HepG2 (cell line): ENCODE results near the gene TDRD6. TPM values are rescaled to one million over a fixed set of nuclear protein-coding genes. Genes with fewer than 3 reads are reported as not detected.

Experiments used
- ATAC-seq: fragments of 200-7000 bp; cut with Tn5 transposase; 3 replicates; pipeline ENCODE4 v1.9.1; 2020; ENCODE audit warnings: mild to moderate bottlenecking, moderate library complexity
- BruUV-seq: library from RNA; stranded (reverse); fragments of 400-500 nt; replicated peaks from 2 replicates; lab custom pipeline; 2021; lab: Mats Ljungman, UMichigan
- CTCF ChIA-PET: fragments of 300-600 bp; formaldehyde crosslinking; extraction: SDS; loops from one replicate; lab custom pipeline; 2021; ENCODE audit warnings: low total read pairs, inconsistent platforms, low intra/inter-chr PET ratio; lab: Yijun Ruan, JAX
- POLR2A ChIA-PET: fragments of 350-600 bp; sonication (Branson Sonifier 250); formaldehyde crosslinking; loops from one replicate; lab custom pipeline; 2020; ENCODE audit warnings: antibody characterized with exemption, inconsistent platforms; lab: Yijun Ruan, JAX
- DNase-seq: peaks from one replicate; pipeline ENCODE4 v3.0.0-alpha.2; 2015; ENCODE audit warnings: low spot score
- FAIRE-seq: peaks from 3 replicates; lab custom pipeline; 2011; peaks lifted over from hg19 to GRCh38; lab: Jason Lieb, UNC
- H2AFZ ChIP-seq: one replicate; pipeline ENCODE4 v1.6.1; 2011; ENCODE audit warnings: low read length, inconsistent platforms
- H3K27ac ChIP-seq: fragments of 300-600 bp; 3 replicates; pipeline ENCODE4 v1.8.0; 2011; ENCODE audit warnings: mixed run types, mild to moderate bottlenecking, mixed read lengths, low read length, inconsistent platforms; ENCODE audit not compliant: insufficient read depth; ENCODE audit errors: extremely low read length
- H3K27me3 ChIP-seq, 2 experiments: fragments of 200-600 bp in 1 of 2; 2 replicates in 1 of 2; 3 replicates in 1 of 2; pipeline versions ENCODE4 v1.6.0 to v1.8.0; 2011; ENCODE audit warnings: low read length in 2 of 2, mild to moderate bottlenecking in 2 of 2, moderate library complexity in 2 of 2, inconsistent platforms in 1 of 2; ENCODE audit not compliant: insufficient read depth in 2 of 2, control insufficient read depth in 1 of 2
- H3K36me3 ChIP-seq, 2 experiments: fragments of 200-600 bp in 1 of 2; replicated peaks in 1 of 2; 2 replicates in 1 of 2; 3 replicates in 1 of 2; pipeline versions ENCODE4 v1.5.1 to v1.8.0; 2011; ENCODE audit warnings: low read length in 2 of 2, inconsistent platforms in 1 of 2; ENCODE audit not compliant: insufficient read depth in 2 of 2, control insufficient read depth in 1 of 2
- H3K4me1 ChIP-seq: 2 replicates; pipeline ENCODE4 v1.5.1; 2012; ENCODE audit warnings: low read length, inconsistent platforms; ENCODE audit not compliant: insufficient read depth
- H3K4me2 ChIP-seq: 2 replicates; pipeline ENCODE4 v1.6.0; 2011; ENCODE audit warnings: low read depth, low read length, inconsistent platforms
- H3K4me3 ChIP-seq, 3 experiments: fragments of 200-600 bp in 1 of 3; sonication (generic), shearing (Covaris generic) in 1 of 3; replicated peaks in 1 of 3; 2 replicates each; pipeline ENCODE4 v1.5.1; 2011 to 2016; ENCODE audit warnings: low read length in 3 of 3, inconsistent platforms in 2 of 3, low read depth in 2 of 3, mild to moderate bottlenecking in 2 of 3, control low read depth in 1 of 3, mixed read lengths in 1 of 3; ENCODE audit not compliant: insufficient read depth in 1 of 3
- H3K79me2 ChIP-seq: one replicate; pipeline ENCODE4 v1.6.1; 2011; ENCODE audit warnings: low read length, inconsistent platforms; ENCODE audit not compliant: insufficient read depth
- H3K9ac ChIP-seq: 2 replicates; pipeline ENCODE4 v1.6.0; 2011; ENCODE audit warnings: mild to moderate bottlenecking, low read depth, low read length, inconsistent platforms; ENCODE audit not compliant: insufficient read depth
- H3K9me3 ChIP-seq: 2 replicates; pipeline ENCODE4 v1.5.1; 2012; ENCODE audit warnings: mild to moderate bottlenecking, low read length
- H4K20me1 ChIP-seq: 2 replicates; pipeline ENCODE4 v1.6.0; 2011; ENCODE audit warnings: inconsistent platforms, mild to moderate bottlenecking, low read length, moderate library complexity; ENCODE audit not compliant: insufficient read depth
- CEBPB ChIP-seq: IDR thresholded peaks from 2 replicates; pipeline ENCODE4 v1.6.1; 2011; ENCODE audit warnings: low read depth, low read length, improper control_type of control experiment, borderline replicate concordance
- CENPT ChIP-seq: sonication (generic); formaldehyde crosslinking; IDR thresholded peaks from 2 replicates; pipeline ENCODE4 v1.8.0; 2022; ENCODE audit warnings: low read depth, mild to moderate bottlenecking, moderate library complexity, missing genetic modification reagents
- CTCF ChIP-seq: sonication (generic); formaldehyde crosslinking; IDR thresholded peaks from 2 replicates; pipeline ENCODE4 v1.5.0; 2020; ENCODE audit warnings: mild to moderate bottlenecking, missing genetic modification reagents, moderate library complexity
- KDM3A ChIP-seq: IDR thresholded peaks from 2 replicates; pipeline ENCODE4 v1.6.1; 2018; ENCODE audit warnings: low read depth, missing compliant biosample characterization
- MIXL1 ChIP-seq: IDR thresholded peaks from 2 replicates; pipeline ENCODE4 v1.6.1; 2016
- NKX3-1 ChIP-seq: sonication (generic); formaldehyde crosslinking; IDR thresholded peaks from 2 replicates; pipeline ENCODE4 v1.5.0; 2020; ENCODE audit warnings: missing genetic modification reagents
- NPAS2 ChIP-seq: sonication (generic); formaldehyde crosslinking; IDR thresholded peaks from 2 replicates; pipeline ENCODE4 v1.8.0; 2022; ENCODE audit warnings: mild to moderate bottlenecking, missing genetic modification reagents, borderline replicate concordance
- PAXIP1 ChIP-seq: sonication (generic); formaldehyde crosslinking; conservative IDR thresholded peaks from 2 replicates; pipeline ENCODE4 v1.4.0; 2020; ENCODE audit warnings: mild to moderate bottlenecking, missing genetic modification reagents, moderate library complexity
- RFXANK ChIP-seq: IDR thresholded peaks from 2 replicates; pipeline ENCODE4 v1.6.1; 2016
- SETDB1 ChIP-seq: sonication (generic); formaldehyde crosslinking; IDR thresholded peaks from 2 replicates; pipeline ENCODE4 v1.5.1; 2020; ENCODE audit warnings: missing genetic modification reagents, mild to moderate bottlenecking, borderline replicate concordance
- STAG1 ChIP-seq: sonication (generic); formaldehyde crosslinking; IDR thresholded peaks from 2 replicates; pipeline ENCODE4 v1.4.0; 2020; ENCODE audit warnings: missing genetic modification reagents
- ZNF558 ChIP-seq: sonication (generic); formaldehyde crosslinking; IDR thresholded peaks from 2 replicates; pipeline ENCODE4 v1.9.0; 2022; ENCODE audit warnings: mild to moderate bottlenecking, missing genetic modification reagents, borderline replicate concordance
- ZNF687 ChIP-seq: sonication (generic); formaldehyde crosslinking; IDR thresholded peaks from 2 replicates; pipeline ENCODE4 v1.5.1; 2020; ENCODE audit warnings: mild to moderate bottlenecking, missing genetic modification reagents, moderate library complexity
- WGBS: methylation state at CpG from one replicate; pipeline ENCODE4 v1.1.6; 2017; ENCODE audit warnings: low lambda C conversion rate; 5-methylcytosine and 5-hydroxymethylcytosine counted together
- in situ Hi-C: cut with HindIII; loops from 2 replicates; pipeline ENCODE4 v1.10.0; 2017; ENCODE audit warnings: low pct_unique_long_range_greater_than_20kb; ENCODE audit not compliant: extremely low pct_ligation_motif_present
- intact Hi-C: fragments of 100-400 bp; cut with micrococcal nuclease; formaldehyde crosslinking; loops from one replicate; pipeline ENCODE4 v1.10.0; 2022; ENCODE audit not compliant: unreplicated experiment
- polyA plus RNA-seq, 8 experiments: library from polyadenylated mRNA; depleted of rRNA in 3 of 8; stranded (reverse) in 7 of 8; unstranded in 1 of 8; fragments of >200 nt; fragmentation: Illumina TruSeq in 4 of 8; extraction: Trizol in 4 of 8; gene quantifications; 2 replicates each; pipeline versions ENCODE4 v1.2.1 to v1.2.3, GENCODE V29; 2011 to 2016; ENCODE audit warnings: low read depth in 4 of 8, missing spikeins in 1 of 8, mixed read lengths in 1 of 8; ENCODE audit not compliant: insufficient read depth in 1 of 8
- total RNA-seq, 5 experiments: library from RNA; depleted of rRNA; stranded (reverse); fragments of >200 nt; fragmentation: Illumina TruSeq; extraction: Trizol; gene quantifications; 2 replicates each; pipeline ENCODE4 v1.2.3, GENCODE V29; 2016; ENCODE audit warnings: low read depth in 1 of 5

The TDRD6 gene
- total and polyA plus RNA-seq, 2 of the 13 experiments (the other 11 are each of a cell fraction or from before 2014, with no cell fraction given), result not detected

GRCh38 chr6:46653439-46654195 lies 34.1 kb upstream of the TDRD6 start (continued):
- TF ChIP-seq ZNF687 (CRISPR knock-in tag), result peak; percentile 0; the same call in 1 of the 2 replicates
- peak; percentile 14; the same call in 1 of the 2 replicates for TF ChIP-seq CEBPB
- TF ChIP-seq MIXL1, result no peak
- 0 out of 2 replicates have a peak, but pooled peaks have one; percentile 20 for TF ChIP-seq CENPT (CRISPR knock-in tag)
- TF ChIP-seq ZNF558, result no peak
- no peak for TF ChIP-seq SETDB1 (CRISPR knock-in tag)

- H3K9ac ChIP-seq, result no peak overlapping the region
- no peak overlapping the region for H2AFZ ChIP-seq
- no peaks in the 10 kb centered on the region for H3K9me3 ChIP-seq
- DNase-seq (peak; percentile 28), FAIRE-seq (no peak), ATAC-seq (no peak)
- no peak overlapping the region for H3K27ac ChIP-seq
- H3K4me1 ChIP-seq, result peaks cover 14% of the 10 kb centered on the region
- WGBS, result 46% methylated on average over 6 of the region's 6 CpGs
- H3K27me3 ChIP-seq, result peaks cover 0 to 25% of the 10 kb centered on the region in 2 experiments; a peak in 3 of 5 replicates
- ChIA-PET POLR2A (no interaction called here), CTCF (no interaction called here)
- no peak overlapping the region for H3K4me3 ChIP-seq
- in situ Hi-C loops (no loop called here), intact Hi-C loops (loop anchor here (5.0 to 10.0 kb wide), 2 partner anchors 161 to 939 kb away; partner anchors contain the start of gene RCAN2)
- H3K36me3 ChIP-seq, result no peaks in the 10 kb centered on the region
- no peak overlapping the region for H3K4me2 ChIP-seq
- no TSS peak for BruUV-seq
- H3K79me2 ChIP-seq, result no peaks in the 10 kb centered on the region
- no peaks in the 10 kb centered on the region for H4K20me1 ChIP-seq
- no peak for TF ChIP-seq PAXIP1 (CRISPR knock-in tag)
- 0 out of 2 replicates have a peak, but pooled peaks have one; percentile 4 for TF ChIP-seq STAG1
- no peak for TF ChIP-seq RFXANK (CRISPR knock-in tag)
- TF ChIP-seq KDM3A (CRISPR knock-in tag), result no peak
- no peak for TF ChIP-seq NPAS2 (CRISPR knock-in tag)
- TF ChIP-seq NKX3-1 (CRISPR knock-in tag), result no peak
- TF ChIP-seq CTCF (CRISPR knock-in tag), result peak; percentile 41; the same call in 1 of the 2 replicates
Measured at GRCh38 chr6:46655803-46656202, 31.9 kb upstream of the TDRD6 start.
